ENCODE data around the gene GRM8.

The GRM8 gene

DNA sequence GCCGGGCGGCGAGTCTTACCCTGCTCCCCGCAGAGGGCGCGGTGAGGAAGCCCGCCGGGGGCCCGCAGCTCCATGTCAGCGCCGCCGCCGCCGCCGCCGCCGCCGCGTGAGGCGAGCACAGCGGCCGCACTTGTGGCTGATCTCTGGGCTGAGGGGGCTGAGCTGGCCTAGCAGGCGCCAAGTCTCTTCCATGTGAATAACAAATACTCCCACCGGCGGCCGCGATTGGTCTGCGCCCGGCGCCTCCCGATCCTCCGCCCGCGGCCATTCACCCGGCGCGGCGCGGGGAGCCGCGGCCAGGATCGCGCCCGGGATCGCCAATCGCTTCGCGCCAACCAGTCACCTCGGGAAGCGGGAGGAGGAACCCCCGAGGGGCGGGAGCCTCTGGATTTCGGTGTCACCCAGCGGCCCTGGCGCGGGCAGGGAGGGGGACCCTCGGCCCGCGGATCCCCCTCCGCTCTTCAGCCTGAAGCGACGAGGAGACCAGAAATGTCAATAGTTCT is at the start of gene GRM8:
TSS of gene GRM8 (minus strand) at position 164 of the 503 bp plus-strand sequence.
- DNase-seq, result no peak

DNA sequence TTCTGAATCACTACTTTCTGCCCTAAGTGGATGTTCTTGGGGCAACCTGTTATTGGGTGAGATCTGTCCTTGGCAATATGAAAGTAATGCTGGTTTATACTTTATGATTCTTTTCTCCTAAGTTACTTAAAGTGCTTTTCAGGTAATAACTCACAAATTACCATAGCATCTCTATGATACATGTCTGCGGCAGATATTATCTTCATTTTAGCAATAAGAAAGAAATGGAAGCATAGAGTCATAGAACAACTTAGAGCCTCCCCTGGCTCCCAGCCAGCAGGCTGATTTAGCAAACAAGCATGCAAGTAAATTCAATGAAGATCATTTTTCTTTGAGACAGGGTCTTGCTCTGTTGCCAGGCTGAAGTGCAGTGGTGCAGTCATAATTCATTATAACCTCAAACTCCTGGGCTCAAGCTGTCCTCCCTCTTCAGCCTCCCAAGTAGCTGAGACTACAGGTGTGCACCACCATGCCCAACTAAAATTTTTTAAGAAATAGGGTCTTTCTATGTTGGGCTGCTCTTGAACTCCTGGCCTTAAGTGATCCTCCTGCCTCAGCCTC is 38.1 kb upstream of the GRM8 start:
- no peak for DNase-seq

DNA sequence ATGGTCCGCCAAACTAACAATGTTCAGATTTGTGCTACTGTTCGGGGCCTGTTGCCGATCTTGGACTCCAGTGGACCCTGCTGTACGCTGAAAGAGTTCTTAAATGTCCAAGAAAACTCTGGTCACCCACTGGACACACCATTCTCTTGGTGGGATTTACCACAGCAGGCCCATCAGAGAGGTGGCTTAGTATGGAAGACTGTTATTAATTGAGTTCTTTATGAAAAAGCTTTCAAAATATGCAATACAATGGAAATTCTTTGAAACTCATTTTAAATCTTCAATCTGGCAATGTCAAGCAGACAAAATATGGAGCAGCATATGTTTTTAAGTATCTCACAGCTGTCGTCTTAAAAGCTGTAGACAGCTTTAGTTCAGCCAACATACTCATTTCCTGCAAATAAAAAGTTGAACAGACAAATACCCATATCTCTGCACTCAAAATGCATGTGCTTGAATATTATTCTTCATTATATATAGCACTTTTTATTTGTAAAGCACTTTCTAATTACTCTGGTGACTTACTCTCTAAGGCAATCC is 37.4 kb upstream of the GRM8 start:
- DNase-seq, result no peak

DNA sequence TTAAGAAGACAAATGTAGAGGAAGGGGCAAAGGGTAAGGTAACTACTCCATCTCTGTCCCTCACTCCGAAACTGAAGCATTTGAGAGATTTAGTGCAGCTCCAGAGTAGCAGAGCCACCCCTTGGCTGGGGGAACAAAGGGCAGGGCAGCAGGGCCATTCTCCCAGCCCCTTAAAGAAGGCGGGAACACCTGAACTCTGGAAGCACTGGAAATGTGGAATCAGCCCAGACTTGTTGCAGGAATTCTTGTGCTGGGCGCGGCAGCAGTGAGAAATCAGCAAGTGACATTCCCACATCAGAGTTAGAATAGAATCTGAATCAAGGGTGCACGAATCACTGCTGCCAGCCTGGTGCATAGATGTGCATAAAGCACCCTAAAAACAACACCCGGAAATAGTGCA is 34.4 kb upstream of the GRM8 start:
- no peak for DNase-seq

DNA sequence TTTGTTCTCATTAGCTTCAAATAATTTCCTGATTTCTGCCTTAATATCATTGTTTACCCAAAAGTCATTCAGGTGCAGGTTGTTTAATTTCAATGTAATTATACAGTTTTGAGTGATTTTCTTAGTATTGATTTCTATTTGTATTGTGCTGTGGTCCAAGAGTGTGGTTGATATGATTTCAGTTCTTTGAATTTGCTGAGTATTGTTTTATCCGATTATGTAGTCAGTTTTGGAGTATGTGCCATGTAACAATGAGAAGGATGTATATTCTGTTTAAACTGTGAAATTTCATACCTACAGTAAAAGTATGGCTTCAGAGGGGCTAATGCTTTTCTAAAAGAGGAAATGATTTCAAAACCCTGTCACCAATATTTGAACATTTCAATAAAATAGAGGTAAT is 17.4 kb upstream of the GRM8 start:
- DNase-seq, result no peak

DNA sequence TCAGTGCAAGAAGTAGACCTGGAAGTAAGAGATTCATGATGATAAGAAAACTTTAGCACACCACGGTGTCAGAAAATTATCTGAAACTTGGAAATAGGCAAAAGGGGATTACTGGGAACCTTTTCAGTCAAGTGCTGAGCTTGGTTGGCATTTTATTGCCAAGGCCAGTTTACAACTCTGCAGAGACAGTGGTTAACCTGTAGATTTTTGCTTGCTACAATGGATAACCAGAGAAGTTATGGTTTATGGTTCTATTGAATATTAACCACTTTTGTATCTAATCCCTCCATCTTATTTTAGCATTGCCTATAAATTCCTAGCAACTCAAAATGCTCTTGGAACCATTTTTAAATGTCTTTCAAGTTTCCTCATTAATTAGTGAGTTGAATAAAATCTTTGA is 13.3 kb upstream of the GRM8 start:
- DNase-seq, result no peak

DNA sequence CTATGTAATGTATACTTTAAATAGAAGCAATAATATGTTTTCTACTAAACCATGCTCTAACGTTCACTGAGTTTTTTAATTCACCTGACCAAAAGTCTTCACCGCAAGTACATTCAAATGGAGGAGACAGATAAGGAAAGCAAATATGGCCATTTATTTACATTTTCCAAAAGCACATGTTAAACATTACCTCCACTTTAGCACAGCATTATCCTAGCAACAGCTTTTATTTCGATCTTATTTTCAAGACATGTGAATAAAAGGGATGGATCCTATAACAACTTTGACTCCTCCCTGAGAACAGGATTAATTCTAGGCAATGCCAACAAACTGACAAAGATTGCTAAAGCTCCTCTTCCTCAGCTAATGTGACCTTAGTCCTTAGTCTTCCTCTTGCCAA is 11.5 kb upstream of the GRM8 start:
- DNase-seq, result no peak

DNA sequence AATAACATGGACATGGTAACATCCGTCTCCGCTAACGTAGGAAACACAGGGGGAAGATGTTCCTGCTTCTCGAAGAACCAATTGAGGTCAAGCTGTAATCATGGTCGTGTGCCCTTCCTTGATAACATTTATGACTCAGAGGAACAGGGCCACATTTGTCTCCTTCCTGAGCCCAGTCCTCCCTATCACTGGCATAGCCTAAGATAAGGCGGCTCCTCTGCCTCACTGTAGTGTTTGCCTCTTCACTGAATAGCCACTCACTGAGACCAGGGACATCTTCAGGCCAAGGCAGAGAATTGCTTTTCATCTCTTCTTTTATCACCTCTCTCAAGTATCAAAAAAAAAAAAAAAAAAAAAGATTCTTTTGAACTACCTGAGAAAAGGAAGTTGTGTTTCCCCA is 5.4 kb upstream of the GRM8 start:
- no peak for DNase-seq

DNA sequence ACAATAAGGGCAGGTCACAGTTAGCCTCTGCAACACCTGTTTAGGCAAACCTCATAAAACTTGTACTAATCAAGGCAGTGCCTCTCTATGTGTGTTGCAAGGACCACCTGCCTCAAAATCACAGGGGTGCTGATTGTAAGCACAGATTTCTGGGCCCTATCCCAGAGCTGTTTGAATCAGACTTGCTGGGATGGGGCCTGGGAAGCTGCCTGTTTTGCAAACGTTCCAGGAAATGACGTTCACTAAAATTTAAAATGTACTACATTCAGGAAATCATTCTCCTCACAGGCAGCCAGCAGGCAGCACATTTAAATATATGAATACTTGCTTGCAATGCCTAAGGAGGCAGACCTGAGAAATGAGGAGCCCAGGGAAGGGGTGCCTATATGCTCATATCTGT is 4.3 kb upstream of the GRM8 start:
- no peak for DNase-seq

DNA sequence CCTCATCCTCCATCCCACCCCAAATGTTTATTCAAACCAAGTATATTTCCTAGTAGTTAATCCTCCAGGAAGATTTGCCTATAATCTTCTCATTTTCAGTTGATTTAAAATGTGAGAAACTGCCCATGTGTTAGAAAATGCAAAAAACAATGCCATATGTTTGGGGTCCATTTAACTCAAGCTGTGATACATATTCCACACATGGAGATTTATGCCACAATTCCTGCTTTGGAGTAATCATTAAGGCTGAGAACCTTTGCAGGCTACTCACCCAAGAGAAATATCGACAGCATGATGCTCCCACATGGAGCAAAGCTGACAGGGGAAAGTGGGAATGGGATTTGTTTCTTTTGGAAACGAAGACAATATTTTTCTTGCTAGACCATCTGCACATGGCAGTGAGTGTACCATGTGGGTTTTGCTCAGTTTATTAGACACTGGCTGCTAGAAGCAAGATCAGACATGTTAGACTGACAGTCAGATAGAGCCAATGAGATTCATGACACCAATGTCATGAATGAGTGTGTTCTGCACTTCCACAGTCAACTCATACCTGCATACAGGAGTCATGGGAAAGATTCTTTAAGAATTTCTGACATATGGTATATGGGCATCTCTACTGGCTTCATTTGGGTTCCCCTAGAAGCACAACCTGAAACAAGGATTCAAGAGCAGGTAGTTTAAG is 3.4 kb upstream of the GRM8 start:
- no peak for DNase-seq

DNA sequence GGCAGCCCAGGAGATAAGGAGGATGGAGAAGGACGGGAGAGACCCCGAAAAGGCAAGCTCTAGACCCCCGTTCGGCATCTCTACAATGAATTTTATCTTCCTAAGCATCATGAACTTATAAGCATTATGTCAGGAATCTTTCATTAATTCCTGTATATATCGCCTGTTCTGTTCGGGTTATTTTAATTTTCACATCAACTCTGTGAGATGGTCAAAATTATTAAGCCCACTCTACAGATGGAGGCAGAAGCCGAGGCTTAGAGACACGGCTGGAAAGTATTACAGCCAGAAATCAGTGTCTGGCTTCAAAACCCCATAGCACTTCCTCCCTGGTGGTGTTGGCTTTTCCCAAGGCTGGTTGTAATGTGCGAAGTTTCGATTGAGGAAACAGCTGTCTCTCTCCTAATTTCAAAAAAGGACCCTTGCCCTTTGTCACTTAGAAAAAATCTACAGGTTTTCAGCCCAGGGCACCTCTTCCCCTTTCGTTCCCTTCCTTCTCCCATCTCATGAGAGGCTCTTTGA is 1.5 kb upstream of the GRM8 start:
- DNase-seq, result no peak

DNA sequence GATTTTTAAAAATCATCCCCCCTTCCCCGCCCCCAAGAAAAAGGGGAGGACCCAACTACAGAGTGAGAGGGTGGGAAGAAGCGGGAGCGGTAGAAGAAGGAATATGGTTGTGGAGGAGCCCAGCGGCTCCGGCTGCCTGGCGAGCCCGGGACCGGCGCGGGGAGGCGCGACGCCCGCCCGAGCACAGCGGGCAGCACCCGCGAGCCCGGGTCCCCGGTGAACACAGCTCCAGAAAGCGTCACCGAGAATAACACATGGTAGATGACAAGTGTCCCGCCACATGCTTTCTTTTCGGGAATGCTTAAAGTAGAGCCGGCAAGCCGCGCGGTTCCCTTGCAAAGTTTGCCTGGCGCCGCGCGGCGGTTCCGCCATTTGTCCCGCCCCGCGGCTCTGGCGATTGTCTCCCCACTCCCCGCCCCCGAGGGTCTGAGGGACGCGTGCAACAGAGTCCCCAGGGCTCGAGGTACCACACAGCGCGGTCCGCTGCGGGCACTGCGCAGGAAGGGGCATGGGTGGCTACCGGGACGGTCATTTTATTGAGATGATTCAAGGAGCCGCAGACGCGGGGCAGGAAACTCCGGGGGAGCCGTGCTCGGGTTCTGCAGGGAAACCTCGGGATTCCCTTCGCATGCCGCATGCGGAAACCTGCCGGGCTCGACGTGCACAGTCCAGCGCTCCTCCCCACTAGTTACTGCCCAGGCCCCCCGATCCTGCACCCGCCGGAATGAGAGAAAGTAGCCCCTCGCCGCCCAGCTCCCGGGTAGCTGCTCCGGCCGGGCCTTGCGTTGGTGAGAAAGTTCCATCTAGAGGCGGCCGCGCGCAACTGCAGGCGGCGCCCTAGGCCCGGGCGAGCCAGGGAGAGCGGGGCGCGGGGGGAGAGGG is 781 bp upstream of the GRM8 start:
- no peak for DNase-seq

DNA sequence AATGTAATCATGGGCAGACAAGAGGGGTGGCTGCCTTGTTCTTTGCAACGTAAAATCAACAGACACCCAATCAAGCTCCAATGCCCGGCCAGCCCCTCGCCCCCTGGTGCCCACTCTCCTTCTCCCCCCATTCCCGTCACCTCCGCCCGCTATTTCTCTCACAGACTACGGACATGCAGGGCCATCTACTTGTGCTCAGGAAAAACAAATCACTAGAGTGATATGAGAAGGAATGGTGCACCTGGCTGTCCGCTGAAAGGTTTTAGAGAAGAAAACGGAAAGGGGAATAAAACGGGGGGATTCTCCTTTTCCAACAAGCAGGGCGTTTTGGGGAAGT is 396 bp downstream of the GRM8 start:
- no peak for DNase-seq

DNA sequence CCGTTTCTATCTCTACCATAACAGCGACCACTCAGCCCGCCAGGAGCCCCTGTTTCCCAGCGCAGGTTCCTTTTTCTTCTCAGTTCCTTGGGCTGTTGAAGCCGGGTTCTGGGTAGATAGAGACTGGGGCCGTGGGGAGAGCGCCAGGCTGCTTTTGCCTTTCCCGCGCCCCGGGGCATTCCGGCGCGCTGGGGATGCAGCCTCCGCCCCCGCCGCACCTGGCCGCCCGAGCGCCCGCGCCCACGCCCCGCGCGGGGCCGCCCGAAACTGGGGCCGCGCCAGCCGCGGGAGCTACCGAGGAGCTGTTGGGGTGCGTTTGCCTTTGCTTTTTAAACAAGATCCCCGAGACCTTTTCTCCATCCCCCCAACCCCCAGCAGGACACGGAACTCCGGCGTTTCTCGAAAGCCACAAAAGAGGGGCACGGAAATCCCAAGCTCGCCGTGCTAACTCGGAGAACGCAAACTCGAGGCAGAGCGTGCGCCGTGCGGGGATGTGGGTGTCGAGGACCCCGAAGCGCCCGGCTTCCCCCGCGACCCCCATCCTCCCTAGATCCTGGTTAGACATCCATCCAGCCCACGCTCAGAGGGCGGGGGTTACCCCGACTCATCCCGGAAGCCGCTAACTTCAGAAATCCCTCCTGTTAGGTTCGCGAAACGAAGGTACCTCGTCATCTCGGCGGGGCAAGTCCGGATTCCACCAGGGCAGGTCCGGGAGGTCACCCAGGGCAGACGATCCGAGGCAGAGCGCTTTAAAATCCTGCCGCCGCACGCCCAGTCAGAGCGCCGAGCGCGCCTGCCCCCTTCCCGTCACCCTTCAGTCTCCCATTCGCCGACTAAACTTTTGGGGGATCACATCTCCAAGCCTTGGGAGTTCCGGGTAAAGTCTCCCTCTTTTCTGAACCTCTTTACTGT is 1.0 kb downstream of the GRM8 start:
- DNase-seq, result no peak

DNA sequence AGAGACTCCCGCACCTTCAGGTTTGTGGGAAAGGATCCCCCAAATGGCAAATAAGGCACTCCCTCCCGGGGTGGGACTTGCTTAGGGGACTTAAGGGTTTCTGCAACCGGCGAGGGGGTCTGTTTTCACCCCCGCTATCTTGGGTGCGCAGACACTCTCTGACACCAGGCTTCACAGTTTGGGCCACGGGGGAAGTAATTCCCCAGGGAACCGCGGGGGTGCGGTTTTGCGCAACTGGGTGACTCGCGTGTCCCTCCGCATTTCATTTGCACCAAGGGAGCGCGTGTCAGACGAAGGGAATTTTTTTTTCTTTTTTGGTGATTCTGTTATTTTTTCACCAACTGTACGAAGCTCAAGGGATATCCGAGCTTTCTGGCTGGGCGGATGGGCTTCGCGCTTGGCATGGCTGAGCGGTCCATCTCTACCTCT is 1.7 kb downstream of the GRM8 start:
- DNase-seq, result no peak

DNA sequence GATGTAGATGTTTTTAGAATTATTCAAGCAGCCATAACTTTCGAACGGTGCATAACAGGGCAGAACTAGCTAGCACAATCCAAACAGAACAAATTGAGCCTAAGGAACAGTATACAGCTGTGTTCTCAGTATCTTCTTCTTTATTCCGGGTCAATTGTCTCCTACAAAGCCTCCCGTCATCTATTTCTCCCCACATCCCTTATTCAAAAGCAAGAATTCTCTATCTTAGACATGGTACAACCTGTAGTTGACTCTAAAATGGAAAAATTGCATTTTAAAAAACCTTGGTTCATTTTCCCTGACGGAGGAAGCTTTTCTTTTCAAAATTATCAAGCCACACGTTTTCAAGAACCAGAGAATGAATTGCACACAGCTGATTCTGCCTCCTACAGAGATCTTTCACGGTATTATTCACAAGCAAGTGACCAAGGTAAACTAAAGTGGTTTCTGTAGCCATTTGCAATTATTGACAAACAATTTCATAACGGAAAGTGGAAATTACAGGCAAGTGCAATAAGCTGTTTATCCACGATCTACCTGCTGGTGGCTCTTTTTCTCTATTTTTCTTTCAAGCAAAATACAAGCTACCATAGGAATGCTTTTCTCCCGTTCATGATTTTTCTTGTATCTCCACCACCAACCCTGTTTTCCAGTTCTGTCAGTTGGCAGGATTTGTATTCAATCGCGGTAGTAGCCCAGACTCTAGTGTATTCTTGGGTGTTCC is 2.3 kb downstream of the GRM8 start:
- no peak for DNase-seq

DNA sequence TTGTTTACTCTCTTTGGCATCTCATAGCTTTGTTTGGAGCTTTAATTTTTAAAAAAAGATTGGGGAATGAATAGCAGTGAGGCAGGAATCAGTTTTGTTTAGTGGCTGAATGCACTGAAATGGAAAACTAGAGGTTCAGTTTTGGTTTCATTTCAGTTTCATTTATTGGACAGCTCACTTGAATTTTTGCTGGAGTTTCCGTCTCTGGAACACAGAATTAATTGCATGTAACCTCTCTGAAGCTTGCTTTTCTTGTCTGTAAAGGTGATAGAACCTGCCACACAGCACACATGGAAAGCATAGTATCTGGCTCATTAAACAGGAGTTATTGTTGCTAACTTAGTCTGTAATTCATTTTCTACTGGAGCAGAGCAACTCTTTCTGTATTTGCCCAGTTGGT is 7.1 kb downstream of the GRM8 start:
- no peak for DNase-seq

DNA sequence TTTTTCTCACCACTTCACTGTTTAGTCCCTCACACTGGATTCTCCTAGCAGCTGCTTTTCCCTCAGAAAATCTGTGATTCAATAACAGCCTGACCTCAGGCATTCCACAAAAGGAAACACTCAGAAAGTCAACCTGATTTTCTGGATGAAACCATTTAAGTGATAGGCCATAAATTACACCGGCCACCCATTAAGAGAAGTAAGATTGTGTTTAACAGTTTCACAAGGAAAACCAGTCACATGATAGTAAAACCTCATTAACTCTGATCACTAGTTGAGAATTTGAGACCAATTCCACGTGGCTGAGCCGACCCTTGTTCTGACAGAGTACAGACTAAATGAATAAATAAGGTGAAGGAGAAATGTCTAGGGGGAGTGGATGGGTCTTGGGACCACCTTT is 7.7 kb downstream of the GRM8 start:
- DNase-seq, result no peak

DNA sequence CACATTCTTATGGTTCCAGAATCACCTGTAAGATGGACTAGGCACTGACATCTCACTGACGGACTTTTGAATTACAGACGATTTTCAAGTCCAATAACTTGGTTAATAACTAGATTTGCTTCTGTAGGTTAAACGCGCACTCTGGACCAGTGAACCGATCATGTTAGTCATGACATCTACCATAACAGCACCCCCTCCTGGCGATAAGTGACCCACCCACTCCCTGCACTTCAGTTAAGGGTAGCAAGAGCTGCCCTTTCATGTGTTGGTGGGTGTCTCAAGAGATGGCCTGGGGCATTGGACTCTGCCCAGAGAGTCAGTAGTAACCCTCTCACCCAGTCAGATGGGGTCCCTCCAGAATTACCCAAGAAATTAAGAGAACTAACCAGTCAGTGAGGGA is 12.9 kb downstream of the GRM8 start:
- DNase-seq, result no peak

DNA sequence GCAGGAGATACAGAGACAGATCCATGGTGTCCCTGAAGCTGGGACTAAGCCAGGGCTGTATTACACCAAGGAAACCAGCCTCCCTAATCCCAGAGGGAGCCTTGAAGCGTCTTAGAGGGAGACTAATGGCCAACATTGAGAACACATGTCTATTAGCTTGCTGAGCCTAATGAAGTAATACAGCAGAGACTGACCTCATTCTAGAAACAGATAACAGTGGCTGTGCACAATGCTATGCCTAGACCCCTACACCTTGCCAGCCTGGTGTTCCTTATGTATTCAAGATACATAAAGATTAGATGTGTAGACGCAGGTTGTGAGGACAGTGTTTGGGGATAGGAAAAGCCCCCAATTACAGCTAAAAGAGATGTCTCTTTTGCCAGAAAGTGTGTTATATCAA is 19.1 kb downstream of the GRM8 start:
- DNase-seq, result no peak

DNA sequence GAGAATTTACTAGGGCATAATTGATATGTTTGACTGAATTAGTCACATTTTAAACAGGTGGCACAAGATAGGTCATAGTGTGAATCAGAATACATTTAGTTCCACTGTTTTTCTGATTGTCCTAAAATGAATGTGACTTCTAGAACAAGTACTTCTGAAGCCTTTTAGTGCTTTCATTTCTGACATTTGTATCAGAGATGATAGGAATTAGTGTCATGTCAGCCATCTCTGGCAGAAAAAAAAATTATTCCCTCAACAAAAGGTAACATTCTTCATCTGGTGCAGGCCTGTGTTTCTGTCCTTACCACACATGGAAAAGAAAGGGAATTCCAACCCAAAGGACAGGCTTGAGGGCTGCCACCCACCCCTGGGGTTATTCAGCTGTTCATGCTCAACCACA is 21.3 kb downstream of the GRM8 start:
- DNase-seq, result no peak
